HG03039 (cell line): ENCODE data around the gene RAB31.
"Not testable (repeated sequence)": the region's sequence is repeated elsewhere in the genome, so short reads cannot be mapped to it uniquely, and the experiment has no call there.

Source experiments
- ATAC-seq: cut with Tn5 transposase; IDR thresholded peaks from one replicate; pipeline ENCODE4 v1.9.1; 2021; ENCODE audit warnings: mild to moderate bottlenecking, moderate library complexity; ENCODE audit not compliant: unreplicated experiment

RAB31 gene

DNA sequence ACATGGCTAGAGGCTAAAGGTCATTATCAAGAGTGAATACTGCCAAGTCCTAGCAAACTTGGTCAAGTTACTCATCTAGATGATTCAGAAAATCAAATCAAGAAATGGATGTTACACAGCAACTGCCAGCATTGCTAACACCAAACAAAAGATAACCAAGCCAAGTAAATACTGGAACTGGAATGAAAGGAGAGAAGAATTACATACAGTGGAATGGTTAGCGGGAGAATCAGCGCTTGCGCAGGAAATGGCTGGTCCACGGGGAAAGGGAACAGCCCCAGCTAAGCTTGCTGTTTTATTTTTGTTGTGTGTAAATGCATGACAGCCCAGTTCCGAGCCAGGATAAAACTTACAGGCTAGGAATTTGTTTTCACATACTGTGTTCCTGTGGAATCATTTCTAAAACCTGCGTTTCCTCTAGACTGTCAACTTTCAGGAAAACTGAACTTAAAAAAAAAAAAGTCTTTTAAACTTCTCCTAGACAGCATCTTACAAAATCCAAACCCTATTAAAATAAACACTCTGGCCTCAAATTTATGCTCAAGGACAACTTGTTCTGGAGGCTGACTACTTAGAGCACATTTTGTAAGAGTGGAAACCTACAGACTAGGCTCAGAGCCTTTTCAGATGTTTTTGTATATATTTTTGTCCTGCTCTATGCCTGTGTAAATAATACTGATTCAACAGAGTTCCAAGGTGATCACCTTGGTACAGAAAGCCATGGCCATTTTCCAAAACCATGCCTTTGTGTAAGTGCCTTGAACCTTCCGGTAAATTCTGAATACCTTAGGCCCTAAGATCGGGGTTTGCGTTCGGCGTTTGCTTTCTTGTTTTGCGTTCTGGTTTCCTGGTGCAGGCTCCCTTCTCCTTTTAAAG lies 146.9 kb downstream of the RAB31 start:
- no peak for ATAC-seq

DNA sequence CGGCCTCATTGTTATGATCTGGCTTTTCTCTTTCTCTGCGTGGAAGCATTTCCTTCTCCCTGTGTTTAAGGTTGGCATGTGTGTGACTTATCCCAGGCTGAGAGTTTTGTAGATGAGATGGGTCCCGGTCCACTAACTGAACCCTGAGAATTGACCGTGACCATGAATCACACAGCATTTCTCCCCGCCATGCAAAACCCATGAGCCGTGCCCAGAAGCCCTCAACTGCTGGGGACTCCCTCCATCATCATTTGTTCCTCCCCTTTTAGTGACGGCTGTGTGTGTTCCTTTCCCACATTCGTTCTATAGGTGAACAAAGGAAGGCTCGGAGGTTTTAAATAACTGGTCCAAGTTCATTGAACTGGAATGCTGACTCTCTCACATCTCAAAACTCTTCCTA lies 147.6 kb downstream of the RAB31 start:
- ATAC-seq = no peak

DNA sequence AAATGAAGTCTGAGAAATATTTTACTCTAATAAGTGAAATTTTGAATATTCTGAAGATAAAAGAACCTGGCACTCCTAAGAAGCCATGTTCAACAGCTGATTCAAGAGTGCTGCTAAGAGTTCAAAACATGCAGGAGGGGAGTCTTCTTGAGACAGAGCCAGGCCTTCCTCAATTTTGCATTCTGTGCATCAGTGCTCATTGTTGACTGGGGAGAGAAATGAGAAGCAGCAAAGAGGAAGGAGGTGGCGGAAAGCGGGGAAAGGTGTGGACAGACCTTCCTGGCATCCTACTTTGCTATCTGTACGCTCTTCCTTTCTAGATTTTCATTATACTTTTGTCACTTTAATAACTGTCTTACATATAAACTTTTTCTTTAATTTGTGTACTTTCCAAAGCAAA lies 148.0 kb downstream of the RAB31 start:
- no peak for ATAC-seq

DNA sequence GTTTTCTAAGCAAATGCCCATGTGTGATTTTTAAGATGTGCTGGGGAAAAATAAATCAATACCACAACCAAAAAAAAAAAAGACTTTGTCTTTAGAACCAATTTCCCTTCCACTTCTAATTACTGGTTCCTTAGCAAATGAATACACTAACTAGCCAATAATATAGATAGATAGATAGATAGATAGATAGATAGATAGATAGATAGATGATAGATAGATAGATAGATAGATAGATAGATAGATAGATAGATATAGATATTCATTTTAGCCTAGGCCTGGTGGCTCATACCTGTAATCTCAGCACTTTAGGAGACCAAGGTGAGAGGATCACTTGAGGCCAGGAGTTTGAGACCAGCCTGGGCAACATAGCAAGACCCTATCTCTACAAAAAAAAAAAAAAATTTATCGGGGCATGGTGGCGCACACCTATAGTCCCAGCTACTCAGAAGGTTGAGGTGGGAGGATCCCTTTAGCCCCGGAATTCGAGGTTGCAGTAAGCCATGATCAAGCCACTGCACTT lies 149.4 kb downstream of the RAB31 start:
- ATAC-seq = not testable (repeated sequence)

DNA sequence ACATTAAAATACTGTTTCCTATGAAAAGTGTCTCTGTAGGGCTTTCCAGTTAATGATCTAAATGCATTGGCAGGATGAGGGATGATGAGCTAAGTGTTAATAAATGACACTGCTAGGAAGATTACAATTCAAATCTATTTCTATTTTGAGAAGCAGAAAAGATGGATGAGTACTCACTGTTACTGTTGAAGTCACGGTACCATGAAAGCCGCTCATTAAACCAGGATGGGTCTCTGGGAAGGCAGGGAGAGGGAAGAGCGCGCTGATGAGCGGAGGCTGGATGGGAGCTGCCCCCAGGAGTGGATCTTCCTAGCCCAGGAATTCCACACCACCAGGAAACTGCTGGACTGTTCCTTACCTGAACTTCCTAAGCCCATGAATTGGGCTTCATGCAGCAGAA lies 150.5 kb downstream of the RAB31 start:
- ATAC-seq = no peak

DNA sequence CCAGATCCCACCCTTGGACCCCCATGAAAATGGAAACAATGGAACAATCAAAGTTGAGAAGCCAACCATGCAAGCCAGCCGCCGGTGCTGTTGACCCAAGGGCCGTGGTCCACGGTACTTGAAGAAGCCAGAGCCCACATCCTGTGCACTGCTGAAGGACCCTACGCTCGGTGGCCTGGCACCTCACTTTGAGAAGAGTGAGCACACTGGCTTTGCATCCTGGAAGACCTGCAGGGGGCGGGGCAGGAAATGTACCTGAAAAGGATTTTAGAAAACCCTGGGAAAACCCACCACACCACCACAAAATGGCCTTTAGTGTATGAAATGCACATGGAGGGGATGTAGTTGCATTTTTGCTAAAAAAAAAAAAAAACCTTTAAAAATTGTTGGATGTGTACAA lies 151.1 kb downstream of the RAB31 start:
- no peak for ATAC-seq

DNA sequence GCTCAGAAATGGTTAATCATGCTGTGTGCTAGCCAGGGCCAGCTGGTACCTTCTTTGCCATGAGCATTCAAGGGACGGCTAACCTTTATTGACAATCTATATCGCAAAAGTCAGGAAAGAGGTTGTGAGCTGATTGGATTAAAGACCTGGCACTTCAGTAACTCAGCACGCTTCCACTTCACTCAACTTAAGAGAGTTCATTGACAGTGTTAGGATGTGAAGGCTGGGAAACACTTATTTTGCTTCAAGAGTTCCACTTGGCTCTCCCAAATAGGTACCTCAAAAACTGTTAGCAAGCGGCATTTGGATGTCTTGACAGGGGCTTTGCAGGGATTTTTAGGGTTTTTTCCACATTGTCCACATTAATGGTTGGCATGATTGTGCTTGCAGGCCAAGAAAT lies 152.6 kb downstream of the RAB31 start:
- no peak for ATAC-seq

DNA sequence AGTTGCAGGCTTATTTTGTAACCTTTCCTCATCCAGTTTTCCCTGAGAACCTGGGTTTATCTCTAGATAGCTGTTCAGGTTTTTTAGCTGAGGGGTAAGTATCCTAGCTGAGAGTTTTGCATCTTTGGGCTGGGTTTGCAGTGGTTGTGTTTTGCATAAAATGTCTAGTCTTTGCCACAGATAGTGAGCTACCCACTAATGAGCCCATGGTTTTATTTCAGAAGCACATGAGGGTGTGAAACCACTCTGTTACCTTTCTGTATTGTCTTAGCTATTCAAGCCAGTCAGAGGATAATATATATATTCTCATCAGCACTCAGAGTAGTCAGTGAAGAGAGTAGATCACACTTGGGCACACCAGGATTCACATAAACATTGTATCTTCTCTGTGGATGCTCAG lies 153.1 kb downstream of the RAB31 start:
- no peak for ATAC-seq

DNA sequence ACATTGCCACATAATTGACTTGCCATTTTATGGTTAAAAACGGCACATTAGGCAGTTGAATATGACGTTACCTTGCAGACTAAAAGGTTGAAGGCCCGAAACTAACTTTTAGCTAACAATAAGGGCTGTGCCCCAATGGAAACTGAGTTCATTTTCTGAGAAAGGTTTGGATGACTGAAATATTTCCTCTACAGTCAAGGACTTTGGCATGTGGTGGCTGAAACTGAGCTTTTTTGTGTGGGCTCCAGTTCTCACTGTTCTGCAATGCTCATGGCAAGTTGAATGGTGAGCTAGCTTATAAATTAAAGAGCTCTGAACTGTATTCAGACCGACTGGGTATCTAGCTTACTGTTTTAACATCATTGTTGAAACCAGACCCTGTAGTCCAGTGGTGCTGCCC lies 153.8 kb downstream of the RAB31 start:
- no peak for ATAC-seq

DNA sequence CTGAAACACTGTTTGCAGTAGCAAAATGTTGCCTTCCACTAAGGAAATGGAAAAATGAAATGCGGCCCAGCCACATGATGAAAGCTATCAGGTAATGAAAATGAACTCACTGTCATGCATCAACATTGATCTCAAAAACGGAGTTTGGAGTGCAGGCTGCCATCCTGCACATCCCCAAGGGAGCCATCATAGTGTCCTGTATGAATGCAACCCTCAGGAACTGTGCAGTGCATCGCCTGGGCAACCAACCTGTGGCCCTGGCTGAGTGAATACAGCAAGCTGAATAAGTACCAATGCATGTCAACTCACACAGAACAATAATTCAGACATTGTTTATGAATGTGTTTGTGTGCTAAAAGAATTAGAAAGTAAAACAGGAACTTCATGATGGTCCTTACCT lies 154.6 kb downstream of the RAB31 start:
- ATAC-seq = no peak

DNA sequence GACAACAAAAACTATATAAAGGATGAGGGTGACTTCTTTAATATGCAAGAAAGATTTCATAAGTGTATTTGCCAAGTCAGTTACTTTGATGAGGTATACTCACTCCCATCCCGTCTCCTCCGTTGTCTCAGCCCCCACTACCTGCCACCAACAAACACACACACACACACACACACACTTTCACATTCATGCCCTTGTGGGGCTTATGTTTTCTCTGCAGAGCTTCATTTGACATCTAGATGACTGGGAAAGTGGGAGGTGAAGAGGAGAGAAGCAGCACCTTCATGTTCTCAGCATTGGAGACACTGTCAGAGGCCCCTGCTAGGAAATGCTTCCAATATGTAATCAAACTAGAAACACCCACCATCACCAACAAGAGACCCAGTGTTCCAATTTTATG lies 155.2 kb downstream of the RAB31 start:
- ATAC-seq = no peak

DNA sequence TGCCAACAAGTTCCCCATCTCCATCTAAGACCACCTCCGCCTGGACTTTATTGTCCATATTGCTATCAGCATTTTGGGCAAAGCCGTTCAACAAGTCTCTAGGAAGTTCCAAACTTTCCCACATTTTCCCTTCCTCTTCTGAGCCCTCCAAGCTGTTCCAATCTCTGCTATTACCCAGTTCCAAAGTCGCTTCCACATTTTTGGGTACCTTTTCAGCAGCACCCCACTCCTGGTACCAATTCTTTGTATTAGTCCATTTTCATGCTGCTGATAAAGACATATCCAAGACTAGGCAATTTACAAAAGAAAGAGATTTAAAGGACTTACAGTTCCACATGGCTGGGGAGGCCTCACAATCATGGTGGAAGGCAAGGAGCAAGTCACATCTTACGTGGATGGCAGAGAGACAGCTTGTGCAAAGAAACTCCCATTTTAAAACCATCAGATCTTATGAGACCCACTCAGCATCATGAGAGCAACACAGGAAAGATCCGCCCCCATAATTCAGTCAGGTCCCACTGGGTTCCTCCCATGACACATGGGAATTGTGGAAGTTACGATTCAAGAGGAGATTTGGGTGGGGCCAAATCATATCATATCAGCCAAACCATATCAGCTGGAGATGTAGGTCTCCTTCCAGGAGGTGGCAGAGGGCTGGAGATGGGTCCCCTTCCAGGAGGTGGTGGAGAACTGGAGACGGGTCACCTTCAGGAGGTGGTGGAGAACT lies 157.8 kb downstream of the RAB31 start:
- no peak for ATAC-seq

DNA sequence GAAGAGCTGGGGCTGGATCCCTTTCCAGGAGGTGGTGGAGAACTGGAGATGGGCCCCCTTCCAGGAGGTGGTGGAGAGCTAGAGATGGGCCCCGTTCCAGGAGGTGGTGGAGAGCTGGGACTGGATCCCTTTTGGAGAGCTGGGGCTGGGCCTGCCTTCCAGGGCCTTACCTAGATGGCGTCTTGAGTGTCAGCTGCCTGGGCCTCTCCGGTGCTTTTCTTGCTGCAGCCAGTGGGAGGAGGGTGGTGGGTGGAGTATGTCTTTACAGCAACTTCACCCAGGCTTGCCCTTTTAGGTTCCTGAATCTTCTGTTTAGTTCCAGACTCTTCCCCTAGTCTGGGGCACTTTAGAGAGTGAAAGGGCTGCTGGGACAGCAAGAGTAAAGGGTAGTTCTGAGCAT lies 158.5 kb downstream of the RAB31 start:
- ATAC-seq = no peak

DNA sequence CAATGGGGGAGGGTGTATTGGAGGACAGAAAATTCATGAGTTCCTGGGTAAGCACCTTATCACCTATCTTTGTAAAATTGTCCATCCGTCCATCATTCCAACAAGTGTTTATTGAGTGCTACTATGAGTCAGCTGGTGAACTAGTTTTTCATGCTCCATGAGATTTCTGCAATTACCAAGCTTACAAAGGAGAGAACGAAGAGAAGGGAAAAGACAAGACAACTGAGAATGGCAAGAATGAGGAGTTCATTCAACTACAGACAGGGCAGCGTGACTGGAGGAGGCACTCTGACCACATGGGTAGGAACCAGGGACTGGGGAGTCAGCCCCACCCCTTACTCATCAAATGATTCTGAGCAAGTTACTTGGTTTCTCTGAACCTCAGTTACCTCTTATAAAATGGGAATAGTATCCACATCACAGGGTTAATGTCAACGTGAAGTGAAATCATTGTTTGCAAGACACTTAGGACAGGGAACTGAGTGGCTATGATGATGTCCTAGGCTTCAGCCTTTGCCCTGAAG lies 159.0 kb downstream of the RAB31 start:
- ATAC-seq = no peak

DNA sequence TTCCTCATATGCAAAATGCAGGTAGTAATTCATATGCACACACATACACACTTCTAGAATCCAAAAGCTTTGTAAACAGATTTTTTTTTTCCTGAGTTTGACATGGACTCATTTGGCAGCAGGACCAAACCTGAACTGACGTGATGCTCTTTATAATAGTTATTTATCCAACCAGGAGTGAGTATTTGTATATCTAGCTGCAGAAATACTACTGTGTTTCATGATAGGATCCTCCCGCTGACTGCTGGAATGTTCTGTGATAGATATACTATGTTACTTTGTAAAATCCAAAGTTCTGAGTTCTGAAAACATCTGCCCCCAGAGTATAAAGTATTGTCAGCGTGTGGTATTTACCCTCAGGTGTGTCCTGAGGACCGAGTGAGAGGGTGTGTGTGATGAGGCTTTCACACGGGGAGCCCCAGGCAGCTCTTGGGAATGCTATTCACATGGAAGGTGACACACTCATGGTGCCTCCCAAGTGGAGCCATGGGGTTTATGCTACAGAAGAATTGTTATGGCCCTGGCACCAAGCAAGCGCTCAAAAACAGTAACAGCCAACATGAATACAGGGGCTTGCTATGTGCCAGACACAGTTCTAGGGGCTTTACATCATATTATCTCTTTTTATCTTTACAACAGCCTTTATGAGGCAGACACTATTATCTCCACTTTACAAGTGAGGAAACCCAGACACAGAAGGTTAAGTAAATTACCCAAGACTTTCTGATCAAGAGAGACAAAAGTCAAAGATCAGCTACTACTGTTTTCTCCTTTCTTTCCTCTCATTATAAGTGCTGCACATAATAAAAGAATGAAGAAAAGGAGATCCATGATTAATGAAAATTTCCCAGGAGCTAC lies 161.0 kb downstream of the RAB31 start:
- no peak for ATAC-seq

DNA sequence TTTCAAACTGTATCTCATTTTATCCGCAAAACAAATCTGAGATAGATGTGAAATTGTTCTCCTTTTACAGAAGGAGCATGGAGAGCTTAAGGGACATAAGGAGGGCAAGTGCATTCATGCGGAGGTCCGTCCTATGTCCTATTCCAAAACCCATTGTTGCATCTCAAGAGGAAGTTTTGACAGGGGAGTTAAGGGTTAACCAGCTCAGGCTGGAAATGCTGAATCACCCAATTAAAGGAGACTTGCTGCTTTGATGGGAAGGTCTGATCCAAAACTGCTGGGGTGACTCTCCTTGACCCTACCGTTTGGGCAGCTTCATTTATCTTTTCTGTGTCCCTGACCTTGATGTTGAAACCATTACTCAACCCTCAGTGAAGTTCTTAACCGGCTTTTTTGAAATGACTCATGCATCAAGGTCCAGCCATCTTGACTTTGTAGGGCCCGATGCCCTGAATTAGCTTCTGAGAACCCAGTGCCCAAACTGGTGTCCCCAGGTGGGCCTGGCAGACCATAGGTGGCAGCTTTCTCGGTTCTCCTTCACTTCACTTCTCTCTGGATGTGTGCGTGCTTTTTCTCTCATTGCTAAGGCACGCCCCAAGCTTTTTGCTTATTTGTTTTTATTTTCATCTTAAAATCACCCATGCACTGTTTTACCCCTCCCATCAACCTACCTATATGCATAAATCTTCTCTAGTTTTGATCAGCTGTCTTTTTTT lies 161.8 kb downstream of the RAB31 start:
- ATAC-seq = no peak

DNA sequence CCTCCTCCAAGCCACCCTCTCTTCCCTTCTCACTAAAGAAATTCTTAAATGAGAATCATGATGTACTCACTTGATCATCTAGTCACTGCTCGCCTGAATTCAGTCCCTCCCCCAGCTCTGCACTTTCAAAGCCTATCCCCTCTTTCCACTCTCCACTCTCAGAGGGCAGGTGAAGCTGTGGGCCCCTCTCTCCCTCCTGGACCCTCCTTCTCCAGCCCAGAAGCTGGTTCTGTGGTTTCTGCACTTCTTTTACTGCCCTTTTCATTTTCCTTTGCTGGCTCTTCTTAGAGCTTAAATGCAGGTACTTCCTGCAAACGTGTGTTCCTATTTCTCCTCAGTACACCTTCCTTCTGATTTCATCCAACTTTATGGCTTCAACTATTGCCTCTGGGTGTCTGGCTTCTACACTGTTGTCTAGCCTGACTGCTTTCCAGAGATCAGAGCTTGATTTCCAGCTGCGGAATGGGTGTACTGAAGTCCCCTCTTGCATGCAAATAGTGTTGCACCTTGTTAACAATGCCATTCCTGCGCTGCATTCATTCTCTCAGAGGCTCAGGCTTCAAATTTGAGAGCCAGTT lies 162.4 kb downstream of the RAB31 start:
- ATAC-seq = no peak

DNA sequence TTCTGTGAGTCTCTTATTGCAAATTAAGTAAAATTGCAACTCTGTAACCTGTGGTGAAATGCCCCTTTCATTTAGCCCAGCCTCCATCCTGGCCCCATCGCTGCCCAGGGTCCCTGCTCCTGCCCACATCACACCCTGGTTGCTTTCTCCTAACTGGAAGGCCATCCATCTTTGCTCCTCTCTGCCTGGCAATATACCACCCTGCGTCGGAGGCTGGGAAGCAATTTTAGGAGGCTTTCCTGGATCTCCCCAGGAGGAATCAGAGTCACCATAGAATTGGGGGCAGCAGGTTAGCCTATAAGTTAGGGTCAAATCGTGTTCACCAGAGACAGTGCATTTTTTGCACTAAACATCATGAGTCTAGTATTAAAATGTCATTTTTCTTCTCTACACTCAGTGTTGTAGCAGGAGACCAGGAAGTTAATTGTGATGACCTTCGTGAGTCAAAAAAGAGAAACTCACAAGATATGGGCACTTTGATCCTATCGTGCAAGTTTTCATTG lies 163.2 kb downstream of the RAB31 start:
- no peak for ATAC-seq

DNA sequence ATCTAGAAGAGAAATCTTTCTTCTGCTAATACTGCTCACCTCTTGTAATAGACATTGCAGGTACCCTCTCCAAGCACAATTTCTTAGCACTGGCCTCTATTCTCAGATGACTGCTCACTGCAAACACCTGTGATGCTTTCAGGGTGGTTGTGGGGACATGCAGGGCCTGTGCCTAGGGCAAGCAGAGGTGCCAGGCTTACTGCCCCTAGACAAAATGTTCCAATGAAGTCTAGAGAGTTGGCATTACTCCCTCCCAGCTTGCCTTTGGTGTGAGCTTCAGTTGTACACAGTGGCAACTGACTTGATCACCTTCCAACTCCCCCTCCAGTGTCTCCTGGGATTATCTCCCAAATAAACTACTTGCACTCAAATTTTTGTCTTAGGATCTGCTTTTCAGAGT lies 164.7 kb downstream of the RAB31 start:
- ATAC-seq = no peak

DNA sequence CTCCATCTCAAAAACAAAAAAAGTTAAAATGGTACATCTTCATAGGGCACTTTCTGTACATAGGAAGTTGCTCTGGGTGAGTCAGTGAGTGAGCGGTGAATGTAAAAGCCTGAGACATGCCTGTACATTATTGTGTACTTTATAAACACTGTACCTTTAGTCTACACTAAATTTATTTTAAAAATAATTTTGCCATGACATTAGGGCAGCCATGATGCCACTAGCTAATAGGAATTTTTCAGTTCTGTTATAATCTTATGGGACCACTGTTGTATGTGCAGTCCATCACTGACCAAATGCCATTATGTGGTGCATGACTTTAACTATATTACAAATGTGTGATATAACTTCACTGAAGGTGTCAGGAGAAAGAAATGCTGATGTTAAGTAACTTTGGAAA lies 166.6 kb downstream of the RAB31 start:
- ATAC-seq = no peak
